ENCODE results near the gene CCDC187.
"Not testable (repeated sequence)": the region's sequence is repeated elsewhere in the genome, so short reads cannot be mapped to it uniquely, and the experiment has no call there.

The CCDC187 gene

DNA sequence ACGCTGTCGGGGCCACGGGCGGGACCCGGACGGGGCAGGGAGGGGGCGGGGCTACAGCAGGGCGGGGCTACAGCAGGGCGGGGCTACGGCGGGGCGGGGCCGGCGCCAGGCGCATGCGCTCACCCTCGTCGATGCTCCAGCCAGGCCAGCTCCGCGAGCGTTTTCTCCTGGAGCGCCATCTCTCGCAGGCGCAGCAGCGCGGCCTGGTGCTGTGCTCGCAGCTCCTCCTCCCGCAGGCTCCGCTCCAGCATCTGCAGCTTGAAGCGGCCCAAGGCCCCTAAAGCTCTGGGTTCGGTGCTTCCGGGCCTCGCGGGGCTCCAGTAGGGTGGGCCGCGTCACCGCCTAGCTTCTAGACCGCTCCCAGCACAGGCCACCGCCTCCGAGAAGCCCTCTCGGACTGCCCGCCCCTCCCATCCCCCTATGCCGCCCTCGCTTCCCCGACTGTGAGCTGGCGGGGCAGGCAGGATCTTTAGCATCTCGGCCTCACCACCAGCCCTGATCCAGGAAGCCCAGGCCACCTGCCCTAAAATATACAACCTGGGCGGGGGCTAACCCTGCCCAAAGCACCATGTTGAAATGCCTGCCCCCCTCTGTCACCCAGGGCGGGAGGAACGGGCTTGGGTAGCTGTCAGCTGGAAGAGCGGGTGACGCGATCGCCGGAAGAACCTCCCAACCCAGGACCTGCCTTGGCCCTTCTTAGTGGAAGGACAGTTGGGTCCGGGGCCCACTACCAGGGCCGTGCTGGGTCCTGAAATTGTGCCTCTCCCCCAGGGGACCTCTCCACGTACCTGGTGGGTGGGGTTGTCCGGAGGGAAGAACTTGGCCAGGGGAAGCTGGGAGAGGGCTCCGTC, 36.4 kb downstream of the CCDC187 start:
- peak overlapping the region; percentile 80 for H3K27ac Mint-ChIP-seq
- no peaks in the 10 kb centered on the region for H3K9me3 Mint-ChIP-seq
- peaks cover 27% of the 10 kb centered on the region for H3K27me3 Mint-ChIP-seq
- H3K36me3 Mint-ChIP-seq (ENCODE audit: low read depth): no peaks in the 10 kb centered on the region
- intact Hi-C loops (cut with micrococcal nuclease): loop anchor here (1.0 kb wide), 1 partner anchor 22 kb away; the partner anchor contains the start of gene QSOX2
- H3K4me3 Mint-ChIP-seq: peak overlapping the region; percentile 76
- H3K4me1 Mint-ChIP-seq (ENCODE audit: low read depth): peaks cover 24% of the 10 kb centered on the region

DNA sequence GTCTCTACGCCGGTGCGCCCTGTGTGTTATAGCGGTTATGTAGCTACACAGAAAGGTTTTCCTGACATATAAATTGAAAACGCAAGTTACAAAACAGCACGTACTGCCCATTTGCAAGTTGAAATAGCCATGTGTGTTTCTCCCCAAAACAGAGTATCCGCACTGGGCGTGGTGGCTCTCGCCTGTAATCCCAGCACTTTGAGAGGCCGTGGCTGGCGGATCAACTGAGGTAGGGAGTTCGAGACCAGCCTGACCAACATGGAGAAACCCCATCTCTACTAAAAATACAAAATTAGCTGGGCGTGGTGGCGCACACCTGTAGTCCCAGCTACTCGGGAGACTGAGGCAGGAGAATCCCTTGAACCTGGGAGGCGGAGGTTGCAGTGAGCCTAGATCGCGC, 37.3 kb downstream of the CCDC187 start:
- peaks cover 24% of the 10 kb centered on the region for H3K4me1 Mint-ChIP-seq (ENCODE audit: low read depth)
- H3K4me3 Mint-ChIP-seq: peak overlapping the region; percentile 63
- not testable (repeated sequence) for H3K36me3 Mint-ChIP-seq (ENCODE audit: low read depth); H3K9me3 Mint-ChIP-seq
- peak overlapping the region; percentile 80 for H3K27ac Mint-ChIP-seq
- intact Hi-C loops (cut with micrococcal nuclease): loop anchor here (1.0 kb wide), 1 partner anchor 21 kb away; the partner anchor contains the start of gene QSOX2
- peaks cover 21% of the 10 kb centered on the region for H3K27me3 Mint-ChIP-seq

DNA sequence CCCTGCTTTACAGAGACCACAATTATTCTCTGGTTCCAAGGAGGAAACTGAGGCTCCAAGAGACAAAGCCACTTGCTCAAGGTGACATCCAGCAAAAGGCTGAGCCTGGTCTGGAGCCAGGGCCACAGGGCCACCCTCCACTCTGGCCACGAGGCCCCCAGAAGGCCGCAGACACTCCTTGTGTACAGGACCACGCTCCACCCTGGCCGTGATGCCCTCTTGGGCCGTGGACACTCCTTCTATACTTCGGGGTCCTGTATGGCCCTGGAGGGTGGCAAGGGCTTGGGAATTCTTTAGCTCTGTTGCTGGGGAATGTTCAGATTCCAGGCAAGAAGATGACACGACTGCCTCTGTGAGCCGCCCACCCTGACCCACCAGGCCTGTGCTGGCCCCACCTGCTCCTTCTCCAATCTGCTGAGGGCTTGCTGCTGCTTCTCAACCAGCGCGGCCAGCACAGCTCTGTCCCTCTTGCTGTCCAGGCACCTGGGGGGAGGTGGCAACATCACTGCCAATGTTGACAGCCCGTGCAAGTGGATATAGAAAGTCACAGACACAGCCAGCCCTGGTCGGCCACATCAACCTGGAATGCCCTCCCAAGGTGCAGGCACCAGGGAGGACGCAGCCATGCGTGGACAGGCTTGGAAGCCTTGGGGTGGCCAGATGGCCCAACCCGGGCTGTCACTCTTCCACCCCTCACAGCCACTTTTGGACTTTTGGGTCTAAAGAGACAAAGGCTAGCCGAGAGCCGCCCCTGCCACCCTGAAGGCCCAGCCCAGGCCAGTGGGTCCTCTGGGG, 38.1 kb downstream of the CCDC187 start:
- Mint-ChIP-seq H3K27ac (no peak overlapping the region), H3K9me3 (no peaks in the 10 kb centered on the region), H3K36me3 (ENCODE audit: low read depth) (no peaks in the 10 kb centered on the region), H3K27me3 (peaks cover 21% of the 10 kb centered on the region), H3K4me1 (ENCODE audit: low read depth) (peaks cover 24% of the 10 kb centered on the region), H3K4me3 (no peak overlapping the region)
- intact Hi-C loops (cut with micrococcal nuclease): no loop called here

DNA sequence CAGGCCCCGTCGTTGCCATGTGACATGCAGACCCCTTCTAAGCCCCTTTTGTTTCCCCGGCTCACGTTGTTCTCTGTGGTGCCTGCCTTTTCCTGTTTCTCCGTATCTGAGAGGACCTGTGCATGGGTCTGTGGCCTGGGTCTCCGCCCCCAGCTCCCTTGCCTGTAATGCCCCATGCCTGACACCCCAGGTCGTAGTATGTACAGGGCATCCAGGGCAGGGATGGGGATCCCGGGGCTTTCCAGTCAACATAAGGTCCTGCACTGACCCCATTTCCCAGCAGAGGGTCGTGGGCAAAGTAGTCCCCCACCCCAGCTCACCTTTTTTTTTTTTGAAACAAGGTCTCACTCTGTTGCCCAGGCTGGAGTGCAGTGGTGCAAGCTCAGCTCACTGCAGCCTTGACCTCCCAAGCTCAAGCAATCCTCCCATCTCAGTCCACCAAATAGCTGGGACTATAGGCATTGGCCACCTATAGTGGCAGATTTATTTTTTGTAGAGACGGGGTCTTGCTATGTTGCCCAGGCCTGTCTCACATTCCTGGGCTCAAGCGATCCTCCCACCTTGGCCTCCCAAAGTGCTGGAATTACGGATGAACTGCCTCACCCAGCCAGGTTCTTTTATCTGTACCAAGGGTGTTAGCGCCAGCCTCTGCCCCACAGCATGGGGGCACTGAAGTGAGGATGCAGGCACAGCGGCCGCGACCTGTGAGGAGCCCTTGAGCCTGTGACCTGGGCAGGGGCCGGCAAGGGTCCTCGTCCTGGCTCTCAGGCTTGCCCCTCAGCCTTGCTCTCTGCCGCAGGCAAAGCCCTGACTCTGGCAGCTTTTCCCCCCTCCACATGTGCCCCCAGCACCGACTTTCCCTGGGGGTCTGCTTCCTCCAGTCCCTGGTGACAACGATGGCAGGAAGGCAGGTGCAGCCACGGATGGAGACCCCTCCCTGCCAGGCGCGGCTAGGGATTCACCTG, 39.2 kb downstream of the CCDC187 start:
- no peaks in the 10 kb centered on the region for H3K36me3 Mint-ChIP-seq (ENCODE audit: low read depth)
- H3K27ac Mint-ChIP-seq: no peak overlapping the region
- peaks cover 14% of the 10 kb centered on the region for H3K4me1 Mint-ChIP-seq (ENCODE audit: low read depth)
- H3K9me3 Mint-ChIP-seq: no peaks in the 10 kb centered on the region
- H3K4me3 Mint-ChIP-seq: no peak overlapping the region
- intact Hi-C loops (cut with micrococcal nuclease): no loop called here
- peaks cover 21% of the 10 kb centered on the region for H3K27me3 Mint-ChIP-seq

DNA sequence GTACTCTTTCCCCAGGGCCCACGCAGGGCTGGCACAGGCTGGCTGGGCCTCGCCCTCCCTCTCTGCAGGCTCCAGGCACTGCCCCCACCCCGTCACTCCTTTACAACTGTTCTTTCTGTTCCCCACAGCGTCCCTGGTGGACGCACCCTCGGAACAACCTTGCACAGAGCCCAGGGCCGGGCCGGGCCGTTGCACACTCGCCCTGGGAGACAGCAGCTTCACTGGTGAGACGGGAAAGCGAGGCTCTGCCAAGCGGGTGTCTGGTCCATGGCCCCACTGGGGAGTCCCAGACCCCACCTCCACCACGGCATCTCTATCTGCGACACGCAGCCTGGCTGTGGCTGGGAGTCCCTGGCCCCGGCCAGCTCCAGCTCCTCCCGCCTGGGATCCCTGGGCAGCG, 39.9 kb downstream of the CCDC187 start:
- intact Hi-C loops (cut with micrococcal nuclease): no loop called here
- Mint-ChIP-seq H3K27ac (no peak overlapping the region), H3K36me3 (ENCODE audit: low read depth) (no peaks in the 10 kb centered on the region), H3K4me3 (no peak overlapping the region), H3K4me1 (ENCODE audit: low read depth) (peaks cover 9% of the 10 kb centered on the region), H3K27me3 (peaks cover 21% of the 10 kb centered on the region), H3K9me3 (no peaks in the 10 kb centered on the region)

DNA sequence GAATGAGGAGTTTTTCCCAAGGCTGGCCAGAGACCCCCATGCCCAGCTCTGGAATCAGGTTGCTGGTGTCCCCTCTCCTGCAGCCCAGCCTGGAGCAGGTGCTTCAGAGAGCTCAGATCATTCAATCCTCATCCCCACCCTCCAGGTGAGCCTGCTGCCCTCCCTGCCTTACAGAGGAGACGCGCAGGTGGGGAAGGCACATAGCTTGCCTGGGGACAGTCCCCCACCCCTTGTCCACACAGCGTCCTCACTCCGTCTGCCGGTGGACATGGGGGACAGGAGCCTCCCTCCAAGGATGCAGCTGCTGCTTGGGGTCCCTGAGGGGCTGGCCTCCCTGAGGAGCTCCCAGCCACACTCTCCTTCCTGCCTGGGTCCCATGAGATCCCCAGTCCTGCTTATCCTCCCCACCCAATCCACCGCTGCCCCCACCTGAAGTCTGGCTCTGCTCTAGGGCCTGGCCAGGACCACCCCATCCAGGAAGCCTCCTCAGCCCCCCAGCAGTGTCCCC, 41.2 kb downstream of the CCDC187 start:
- Mint-ChIP-seq H3K27me3 (peaks cover 14% of the 10 kb centered on the region), H3K4me3 (no peak overlapping the region), H3K9me3 (no peaks in the 10 kb centered on the region), H3K36me3 (ENCODE audit: low read depth) (no peaks in the 10 kb centered on the region), H3K27ac (no peak overlapping the region), H3K4me1 (ENCODE audit: low read depth) (peaks cover 4% of the 10 kb centered on the region)
- intact Hi-C loops (cut with micrococcal nuclease): no loop called here

DNA sequence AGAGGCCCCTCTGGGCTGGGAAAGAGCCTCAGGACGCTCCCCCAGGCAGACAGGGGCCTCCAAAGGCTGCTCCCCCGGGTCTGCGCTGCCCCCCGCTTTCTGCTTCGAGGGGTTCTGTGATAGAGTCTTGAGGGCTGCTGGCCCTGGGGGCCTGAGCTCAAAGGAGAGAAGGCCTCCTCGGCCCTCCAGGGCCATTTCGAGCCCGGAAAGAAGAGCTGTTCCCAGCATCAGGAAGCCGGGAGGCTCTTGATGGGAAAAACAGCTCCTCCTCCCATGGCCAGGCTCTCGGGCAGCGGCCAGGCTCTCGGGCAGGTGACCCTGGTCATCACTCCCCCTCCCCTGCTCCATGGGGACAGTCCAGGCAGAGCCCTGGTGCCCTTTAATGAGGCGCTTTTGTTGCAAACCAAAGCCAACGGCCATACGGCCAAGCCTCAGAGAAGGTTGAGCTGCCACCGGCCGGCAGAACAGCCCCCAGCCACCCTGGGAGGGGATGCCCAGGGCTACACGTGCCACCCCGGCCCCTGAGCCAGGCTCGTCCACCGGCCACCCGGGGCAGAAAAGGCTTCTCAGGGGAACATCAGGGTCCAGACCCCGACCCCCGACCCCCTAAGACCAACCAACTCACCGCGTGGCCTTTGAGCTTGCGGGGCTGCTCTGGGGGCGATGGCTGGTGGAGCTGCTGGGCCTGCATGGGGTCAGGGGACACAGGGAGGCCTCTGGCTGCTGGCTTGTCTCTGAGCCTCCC, 42.0 kb downstream of the CCDC187 start:
- no peaks in the 10 kb centered on the region for H3K4me1 Mint-ChIP-seq (ENCODE audit: low read depth)

DNA sequence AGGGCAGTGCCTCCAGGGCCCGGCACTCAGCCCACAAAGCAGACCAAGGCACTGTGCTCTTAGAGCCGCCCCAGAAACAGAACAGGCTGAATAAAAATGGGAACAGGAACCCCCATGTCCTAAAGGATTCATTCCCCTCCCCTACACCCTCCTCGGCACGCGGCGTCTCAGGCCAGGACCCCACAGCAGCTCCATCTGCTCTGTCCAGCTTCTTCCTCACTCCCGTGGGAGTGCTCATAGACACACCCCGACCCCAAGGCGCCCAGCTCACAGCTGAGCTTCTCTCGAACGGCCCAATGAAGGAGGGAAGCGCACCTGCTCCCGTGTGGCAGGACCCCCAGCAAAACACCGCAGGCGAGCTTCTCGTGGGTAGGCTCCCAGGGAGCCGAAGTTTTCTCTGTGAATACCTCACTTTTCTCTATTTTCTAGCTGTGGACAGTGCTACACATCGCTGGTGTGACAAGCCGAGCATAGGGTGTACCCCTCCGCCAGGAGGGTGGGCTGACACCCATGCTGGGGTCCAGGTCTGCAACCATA, 42.9 kb downstream of the CCDC187 start:
- Mint-ChIP-seq H3K27ac (no peak overlapping the region), H3K9me3 (no peaks in the 10 kb centered on the region), H3K36me3 (ENCODE audit: low read depth) (no peaks in the 10 kb centered on the region), H3K27me3 (peaks cover 12% of the 10 kb centered on the region), H3K4me1 (ENCODE audit: low read depth) (no peaks in the 10 kb centered on the region), H3K4me3 (no peak overlapping the region)
- intact Hi-C loops (cut with micrococcal nuclease): no loop called here

More for the DNA sequence above, 42.0 kb downstream of the CCDC187 start:
- no peak overlapping the region for H3K27ac Mint-ChIP-seq
- no peak overlapping the region for H3K4me3 Mint-ChIP-seq
- no peaks in the 10 kb centered on the region for H3K9me3 Mint-ChIP-seq
- intact Hi-C loops (cut with micrococcal nuclease): no loop called here
- H3K27me3 Mint-ChIP-seq: peaks cover 11% of the 10 kb centered on the region
- H3K36me3 Mint-ChIP-seq (ENCODE audit: low read depth): no peaks in the 10 kb centered on the region

DNA sequence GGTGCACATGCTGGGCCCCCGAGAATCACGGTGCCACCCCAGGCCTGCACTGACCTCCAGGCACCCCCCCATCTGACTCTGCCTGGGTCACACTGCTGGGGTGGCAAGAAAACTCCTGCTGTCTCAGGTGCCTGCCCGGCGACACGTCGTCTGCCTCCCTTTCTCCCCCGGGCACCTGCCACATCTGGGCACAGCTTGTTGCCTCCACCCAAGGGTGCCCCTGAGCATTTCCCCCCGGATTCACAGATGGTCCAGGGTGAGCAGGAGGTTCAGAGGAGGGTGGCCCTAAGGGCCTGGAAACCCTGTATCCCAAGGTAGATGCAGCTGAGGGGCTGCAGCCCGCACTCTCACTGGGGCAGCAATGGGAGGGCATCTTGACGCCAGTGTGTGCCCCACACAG, 43.4 kb downstream of the CCDC187 start:
- H3K4me3 Mint-ChIP-seq: no peak overlapping the region
- H3K4me1 Mint-ChIP-seq (ENCODE audit: low read depth): no peaks in the 10 kb centered on the region
- intact Hi-C loops (cut with micrococcal nuclease): no loop called here
- H3K27me3 Mint-ChIP-seq: peaks cover 9% of the 10 kb centered on the region
- H3K27ac Mint-ChIP-seq: no peak overlapping the region
- no peaks in the 10 kb centered on the region for H3K9me3 Mint-ChIP-seq
- no peaks in the 10 kb centered on the region for H3K36me3 Mint-ChIP-seq (ENCODE audit: low read depth)

DNA sequence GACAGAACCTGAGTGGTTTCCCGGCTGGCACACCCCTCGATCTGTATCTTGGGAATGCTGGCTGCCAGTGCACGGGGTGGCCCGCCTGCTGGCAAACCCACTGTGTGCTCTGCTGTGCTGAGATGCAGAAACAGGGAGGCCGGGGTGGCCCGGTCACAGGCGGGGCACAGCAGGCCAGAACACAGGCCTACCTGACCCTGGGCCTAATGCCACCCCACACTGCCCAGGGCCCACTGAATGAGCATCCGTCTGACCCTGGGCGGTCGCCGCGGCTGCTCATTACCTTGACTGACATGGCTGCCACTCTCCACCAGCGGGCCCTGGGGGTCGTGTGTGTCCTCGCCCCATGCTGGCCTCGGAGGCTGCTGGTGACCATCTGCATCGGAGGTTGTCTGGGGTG, 44.1 kb downstream of the CCDC187 start:
- Mint-ChIP-seq H3K36me3 (ENCODE audit: low read depth) (no peaks in the 10 kb centered on the region), H3K4me1 (ENCODE audit: low read depth) (no peaks in the 10 kb centered on the region), H3K27ac (no peak overlapping the region), H3K9me3 (no peaks in the 10 kb centered on the region), H3K27me3 (peaks cover 10% of the 10 kb centered on the region), H3K4me3 (no peak overlapping the region)
- intact Hi-C loops (cut with micrococcal nuclease): no loop called here

DNA sequence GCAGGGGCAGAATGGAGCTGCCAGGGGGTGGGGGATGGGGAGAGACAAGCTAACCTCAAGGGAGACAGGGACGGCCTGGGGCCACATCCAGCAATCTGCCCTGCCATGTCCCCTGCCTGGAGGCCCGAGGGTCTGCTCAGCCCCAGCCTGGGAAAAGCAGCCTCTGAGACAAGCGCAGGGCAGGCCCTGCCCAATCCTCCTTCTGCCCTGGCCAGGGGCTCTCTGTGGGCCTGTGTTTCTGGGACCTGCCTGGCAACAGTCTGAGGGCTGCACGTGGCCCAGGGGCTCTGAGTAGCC, 44.4 kb downstream of the CCDC187 start:
- intact Hi-C loops (cut with micrococcal nuclease): no loop called here
- Mint-ChIP-seq H3K4me3 (no peak overlapping the region), H3K36me3 (ENCODE audit: low read depth) (no peaks in the 10 kb centered on the region), H3K9me3 (no peaks in the 10 kb centered on the region), H3K4me1 (ENCODE audit: low read depth) (no peaks in the 10 kb centered on the region), H3K27me3 (peaks cover 13% of the 10 kb centered on the region), H3K27ac (no peak overlapping the region)

DNA sequence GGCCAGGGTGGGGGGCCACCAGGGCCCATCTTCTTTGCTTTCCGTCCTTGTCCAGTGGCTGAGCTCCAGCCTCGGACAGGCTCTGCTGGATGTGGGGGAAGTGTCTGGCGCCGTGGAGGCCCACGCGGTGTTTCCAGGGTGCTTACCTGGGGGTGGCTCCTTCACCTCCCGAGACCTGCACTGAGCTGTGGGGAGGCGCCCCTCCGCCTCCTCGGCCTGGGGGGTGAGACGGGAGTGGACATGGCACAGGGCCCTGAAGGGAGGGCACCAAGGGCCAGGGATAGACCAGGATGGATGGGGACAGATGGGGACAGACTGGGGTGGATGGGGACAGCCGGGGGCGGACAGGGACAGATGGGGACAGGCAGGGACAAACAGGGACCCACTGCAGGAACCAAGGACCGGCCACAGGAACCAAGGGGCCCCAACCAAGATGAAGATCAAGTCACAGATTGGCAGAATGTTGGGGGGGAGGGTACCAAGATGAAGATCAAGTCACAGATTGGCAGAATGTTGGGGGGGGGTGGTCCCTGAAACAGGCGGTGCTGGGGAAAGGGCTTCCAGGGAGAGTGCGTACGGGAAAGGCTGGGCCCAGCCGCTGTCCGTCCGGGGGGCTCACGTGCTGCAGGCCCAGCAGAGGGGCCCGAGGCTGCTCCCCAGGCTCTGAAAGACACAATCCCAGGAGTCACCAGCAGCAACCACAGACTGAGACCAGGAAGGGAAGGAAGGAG, 44.9 kb downstream of the CCDC187 start:
- H3K4me3 Mint-ChIP-seq: no peak overlapping the region

More for the DNA sequence above, 44.9 kb downstream of the CCDC187 start:
- H3K9me3 Mint-ChIP-seq: no peaks in the 10 kb centered on the region
- no peaks in the 10 kb centered on the region for H3K4me1 Mint-ChIP-seq (ENCODE audit: low read depth)
- intact Hi-C loops (cut with micrococcal nuclease): no loop called here
- H3K27ac Mint-ChIP-seq: no peak overlapping the region
- H3K36me3 Mint-ChIP-seq (ENCODE audit: low read depth): no peaks in the 10 kb centered on the region
- H3K27me3 Mint-ChIP-seq: peaks cover 16% of the 10 kb centered on the region

All from dendritic cell treated with granulocyte-macrophage colony-stimulating factor and Interleukin-4, amounts not matched to agents 40 ng/mL and 50 ng/mL, for 4 days (primary cell).